Suprapubic skin (tissue), 4 donors: ENCODE measurements around the gene KIRREL3.
"Not testable (repeated sequence)": the region's sequence is repeated elsewhere in the genome, so short reads cannot be mapped to it uniquely, and the experiment has no call there.

Experiments
- POLR2A ChIP-seq, 2 donors: fragments of 450-650 bp; IDR thresholded peaks; one replicate each; pipeline ENCODE4 v1.6.1; 2017; ENCODE audit warnings: antibody characterized with exemption in 2 of 2, mild to moderate bottlenecking in 2 of 2, moderate library complexity in 2 of 2
- POLR2AphosphoS5 ChIP-seq, 3 donors: sonication (generic); formaldehyde crosslinking; IDR thresholded peaks; one replicate each; pipeline ENCODE4 v1.6.1; 2017; ENCODE audit warnings: antibody characterized with exemption in 3 of 3
- TF ChIP-seq, protein P1 (sequence below), 2 donors: fragments of 200-600 bp in 1 of 2; fragments of 450-650 bp in 1 of 2; sonication (generic) in 1 of 2; IDR thresholded peaks; one replicate each; pipeline ENCODE4 v1.5.1; 2016 to 2019; ENCODE audit warnings: antibody characterized with exemption in 2 of 2, mild to moderate bottlenecking in 1 of 2, moderate library complexity in 1 of 2

DNA sequence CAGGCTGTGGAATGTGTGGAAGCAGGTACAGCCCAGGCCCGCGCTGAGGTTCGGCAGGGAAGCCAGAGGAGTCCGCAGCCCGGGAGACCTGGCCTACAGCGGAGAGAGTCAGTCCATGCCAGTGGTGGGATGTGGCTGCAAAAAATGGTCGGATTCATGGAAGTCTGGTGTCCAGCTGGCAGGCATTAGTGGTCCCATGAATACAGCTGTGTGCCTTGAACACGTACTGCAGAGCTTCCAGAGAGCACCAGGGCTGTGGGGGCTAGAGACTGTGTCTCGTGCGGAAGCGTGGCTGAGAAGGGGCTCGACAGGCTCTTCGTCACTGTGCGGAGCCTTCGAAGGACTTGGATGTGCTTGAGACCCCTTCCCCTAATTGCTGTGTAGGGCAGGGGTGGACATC is 604.3 kb downstream of the KIRREL3 start:
- TF ChIP-seq POLR2AphosphoS5, POLR2A (IDR thresholded peaks at IDR 0.05): not testable (repeated sequence)
- TF ChIP-seq, protein P1, sequence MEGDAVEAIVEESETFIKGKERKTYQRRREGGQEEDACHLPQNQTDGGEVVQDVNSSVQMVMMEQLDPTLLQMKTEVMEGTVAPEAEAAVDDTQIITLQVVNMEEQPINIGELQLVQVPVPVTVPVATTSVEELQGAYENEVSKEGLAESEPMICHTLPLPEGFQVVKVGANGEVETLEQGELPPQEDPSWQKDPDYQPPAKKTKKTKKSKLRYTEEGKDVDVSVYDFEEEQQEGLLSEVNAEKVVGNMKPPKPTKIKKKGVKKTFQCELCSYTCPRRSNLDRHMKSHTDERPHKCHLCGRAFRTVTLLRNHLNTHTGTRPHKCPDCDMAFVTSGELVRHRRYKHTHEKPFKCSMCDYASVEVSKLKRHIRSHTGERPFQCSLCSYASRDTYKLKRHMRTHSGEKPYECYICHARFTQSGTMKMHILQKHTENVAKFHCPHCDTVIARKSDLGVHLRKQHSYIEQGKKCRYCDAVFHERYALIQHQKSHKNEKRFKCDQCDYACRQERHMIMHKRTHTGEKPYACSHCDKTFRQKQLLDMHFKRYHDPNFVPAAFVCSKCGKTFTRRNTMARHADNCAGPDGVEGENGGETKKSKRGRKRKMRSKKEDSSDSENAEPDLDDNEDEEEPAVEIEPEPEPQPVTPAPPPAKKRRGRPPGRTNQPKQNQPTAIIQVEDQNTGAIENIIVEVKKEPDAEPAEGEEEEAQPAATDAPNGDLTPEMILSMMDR (IDR thresholded peaks at IDR 0.05): not testable (repeated sequence)
